Cardiac septum (tissue), 1 donor: ENCODE data around the gene APOBEC3G. TPM values are rescaled to one million over a fixed set of nuclear protein-coding genes. Genes with fewer than 3 reads are reported as not detected.
"Not testable (repeated sequence)": the region's sequence is repeated elsewhere in the genome, so short reads cannot be mapped to it uniquely, and the experiment has no call there.

Experiments
- DNase-seq: peaks from one replicate; pipeline ENCODE4 v3.0.0-alpha.2; 2020; ENCODE audit warnings: low spot score
- intact Hi-C: fragments of 100-400 bp; cut with DNase I; formaldehyde crosslinking; loops from one replicate; pipeline ENCODE4 v1.14.0; 2022
- total RNA-seq: library from RNA; stranded (reverse); fragmentation: NEBNext Ultra II Directional; extraction: Animal tissue kit (Norgen Biotek cat#: 25700); gene quantifications from one replicate; pipeline ENCODE4 v1.2.1, GENCODE V29; 2021
- donor health status: DM: no; HTN: no; CAD: no.

Gene APOBEC3G
- total RNA-seq, 1 donor from 2014 or later, result 2.2 TPM

DNA sequence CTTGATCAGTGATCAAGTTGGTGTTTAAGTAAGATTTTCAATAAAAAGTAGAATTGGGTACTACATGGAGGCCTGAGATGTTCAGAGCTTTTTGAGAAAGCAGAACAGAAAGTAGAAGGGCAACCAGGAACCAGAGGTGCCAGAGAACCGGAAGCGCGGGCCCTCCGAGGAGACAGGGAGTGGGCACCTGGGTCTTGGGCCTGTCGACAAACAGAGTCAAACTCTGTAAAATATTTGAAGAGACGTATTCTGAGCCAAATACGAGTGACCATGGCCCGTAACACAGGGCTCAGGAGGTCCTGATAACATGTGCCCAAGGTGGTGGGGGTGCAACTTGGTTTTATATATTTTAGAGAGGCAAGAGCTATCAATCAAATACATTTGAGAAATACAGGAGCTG is 13.2 kb upstream of the APOBEC3G start:
- DNase-seq, intact Hi-C loops: not testable (repeated sequence)

- intact Hi-C loops, DNase-seq: not testable (repeated sequence)
These were observed 10.4 kb upstream of the APOBEC3G start for GRCh38 chr22:39066442-39067276.

GRCh38 chr22:39068033-39068785 is 8.9 kb upstream of the APOBEC3G start:
- DNase-seq, result no peak
- intact Hi-C loops, result no loop called here

GRCh38 chr22:39070186-39070585 is 6.9 kb upstream of the APOBEC3G start:
- intact Hi-C loops, result no loop called here
- no peak for DNase-seq

GRCh38 chr22:39072581-39072981 is 4.5 kb upstream of the APOBEC3G start:
- DNase-seq, intact Hi-C loops: not testable (repeated sequence)

GRCh38 chr22:39073981-39074380 is 3.1 kb upstream of the APOBEC3G start:
- intact Hi-C loops, result no loop called here
- DNase-seq, result no peak

DNA sequence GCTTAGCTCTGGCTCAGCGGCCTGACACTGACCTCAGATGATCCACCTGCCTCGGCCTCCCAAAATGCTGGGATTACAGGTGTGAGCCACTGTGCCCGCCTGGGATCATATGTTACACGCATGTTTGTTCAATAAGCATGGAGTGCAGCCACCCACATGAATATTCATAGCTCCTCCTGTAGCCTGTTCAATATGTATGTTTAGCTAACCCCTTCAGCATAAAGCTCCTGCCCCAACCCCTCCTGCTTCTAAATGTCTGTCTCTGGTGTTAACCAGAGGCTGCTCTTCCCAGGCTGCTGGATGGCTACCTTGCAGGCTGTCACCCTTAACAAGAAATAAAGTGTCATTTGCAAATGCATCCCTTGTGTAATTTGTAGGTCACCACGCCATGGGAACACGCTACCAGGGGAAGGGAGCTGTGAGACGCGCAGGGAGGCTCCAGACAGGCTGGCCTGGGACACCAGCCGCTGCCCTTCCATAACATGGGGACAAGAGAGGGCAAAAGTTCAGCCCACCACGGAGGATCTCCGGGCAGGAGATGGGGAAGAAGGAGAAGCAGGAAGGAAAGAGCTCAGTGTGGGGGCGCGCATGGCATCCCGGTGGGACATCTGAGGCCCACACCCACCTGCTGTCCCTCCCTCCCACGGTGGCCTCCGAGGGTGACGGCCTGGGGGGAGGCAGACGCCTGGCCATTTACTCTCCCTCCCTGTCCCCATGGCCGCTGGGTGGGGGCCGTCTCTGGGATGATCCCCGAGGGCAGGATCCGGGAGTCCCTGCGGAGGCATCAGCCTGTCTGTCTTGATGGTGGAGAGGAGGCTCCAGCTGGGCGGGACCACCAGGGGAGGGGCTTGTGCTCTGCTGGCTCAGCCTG is 685 bp upstream of the APOBEC3G start:
- DNase-seq, intact Hi-C loops: not testable (repeated sequence)

- DNase-seq, intact Hi-C loops: not testable (repeated sequence)
These were observed 837 bp downstream of the APOBEC3G start for GRCh38 chr22:39077912-39078311.

DNA sequence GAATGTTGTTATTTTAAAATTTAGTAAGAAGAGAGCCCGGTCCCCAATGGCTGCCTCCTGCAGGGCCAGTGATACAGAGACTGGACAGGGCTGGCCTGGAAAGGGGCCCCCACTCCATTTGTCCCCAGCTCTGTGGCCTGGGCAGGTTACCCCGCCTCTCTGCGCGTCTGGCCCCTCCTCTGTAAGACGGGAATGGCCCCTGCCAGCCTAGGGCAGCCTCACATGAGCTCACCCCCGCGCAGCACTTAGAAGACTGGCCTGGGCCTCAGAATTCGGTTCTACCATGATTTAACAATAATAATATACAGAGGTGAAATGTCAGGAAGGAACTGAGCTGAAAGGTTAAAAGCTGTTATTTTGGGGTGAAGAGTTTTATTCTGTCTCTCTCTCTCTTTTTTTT is 1.3 kb downstream of the APOBEC3G start:
- DNase-seq, result no peak
- intact Hi-C loops, result no loop called here

- intact Hi-C loops, DNase-seq: not testable (repeated sequence)
These were observed 2.1 kb downstream of the APOBEC3G start for GRCh38 chr22:39079054-39079637.

GRCh38 chr22:39080052-39080762 is 3.1 kb downstream of the APOBEC3G start:
- intact Hi-C loops, result no loop called here
- DNase-seq, result no peak

GRCh38 chr22:39081016-39081415 is 3.9 kb downstream of the APOBEC3G start:
- no peak for DNase-seq
- intact Hi-C loops, result no loop called here

DNA sequence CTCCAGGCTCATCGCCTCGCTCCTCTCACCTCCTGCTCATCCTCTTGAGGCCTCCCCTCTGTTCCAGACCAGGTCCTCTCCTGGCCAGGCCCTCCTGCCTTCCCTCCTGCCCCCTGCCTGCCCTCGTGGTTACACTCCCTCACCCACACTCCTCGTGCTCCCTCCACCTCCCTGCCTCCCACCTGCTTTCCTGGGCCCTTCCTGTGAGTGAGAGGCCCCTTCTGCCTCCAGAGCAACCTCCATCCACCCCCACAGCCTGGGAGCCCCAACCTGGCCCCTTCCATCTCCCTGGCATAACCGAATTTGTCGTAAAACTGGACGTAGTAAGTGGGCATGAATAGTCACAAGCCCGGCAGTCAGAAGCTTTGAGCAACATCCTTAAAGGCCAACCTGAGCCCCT is 4.5 kb downstream of the APOBEC3G start:
- intact Hi-C loops, result no loop called here
- no peak for DNase-seq

- intact Hi-C loops, result no loop called here
- DNase-seq, result no peak
These were observed 6.4 kb downstream of the APOBEC3G start for GRCh38 chr22:39083212-39084165.

- no peak for DNase-seq
- intact Hi-C loops, result no loop called here
These were observed 7.6 kb downstream of the APOBEC3G start for GRCh38 chr22:39084666-39085065.

DNA sequence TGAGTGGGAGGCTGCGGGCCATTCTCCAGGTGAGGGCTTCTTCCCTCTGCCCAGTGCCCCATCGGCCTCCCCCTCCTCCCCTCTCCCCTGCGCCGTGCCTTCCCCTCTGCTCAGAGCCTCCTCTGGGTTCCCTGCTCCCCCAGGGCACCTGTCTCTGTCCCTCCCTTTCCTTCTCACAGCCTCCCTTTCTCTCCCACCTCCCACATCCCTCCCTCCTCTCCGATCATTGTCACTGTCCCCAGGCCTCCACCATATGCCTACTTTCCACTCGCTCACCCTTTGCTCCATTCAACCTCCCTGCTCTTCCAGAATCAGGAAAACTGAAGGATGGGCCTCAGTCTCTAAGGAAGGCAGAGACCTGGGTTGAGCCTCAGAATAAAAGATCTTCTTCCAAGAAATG is 10.0 kb downstream of the APOBEC3G start:
- DNase-seq, result no peak
- intact Hi-C loops, result no loop called here

DNA sequence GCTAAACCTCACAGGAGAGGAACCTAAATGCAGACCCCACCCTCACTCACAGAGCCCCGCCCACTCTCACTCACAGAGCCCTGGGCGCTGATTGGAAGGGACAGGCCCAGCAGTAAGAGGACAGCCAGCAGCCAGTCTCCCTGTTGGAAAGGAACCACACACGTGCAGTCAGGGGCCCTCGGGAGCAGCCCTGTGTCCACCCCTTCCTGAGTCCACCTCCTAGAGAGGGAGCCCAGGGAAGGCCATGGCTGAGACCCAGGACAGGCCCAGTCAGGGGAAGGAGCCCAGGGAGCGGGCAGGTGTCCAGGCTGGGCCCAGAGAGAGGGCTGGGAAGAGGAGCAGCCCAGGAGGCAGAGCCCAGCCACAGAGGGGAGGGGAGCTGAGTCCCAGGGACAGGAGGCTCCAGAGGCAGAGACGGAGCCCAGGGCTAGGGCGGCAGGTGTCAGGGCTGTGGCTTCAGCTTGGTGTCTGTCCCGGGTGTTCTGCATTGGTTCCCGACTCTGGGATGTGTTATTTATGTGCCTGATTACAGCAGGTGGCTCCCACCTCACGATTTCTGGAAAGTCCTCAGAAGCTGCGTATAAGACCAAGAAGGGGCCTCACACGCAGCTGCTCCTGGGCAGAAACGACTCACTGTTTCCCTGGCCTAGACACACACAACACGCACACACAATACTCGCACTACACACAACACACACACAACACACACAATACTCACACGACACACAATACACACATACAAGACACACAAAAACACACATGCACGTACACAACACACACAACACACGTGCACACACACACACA is 11.0 kb downstream of the APOBEC3G start:
- intact Hi-C loops, result no loop called here
- no peak for DNase-seq
